Measurements from ENCODE around the gene SLC25A4. TPM values are rescaled to one million over a fixed set of nuclear protein-coding genes. Genes with fewer than 3 reads are reported as not detected.

SLC25A4 gene
- total and polyA plus RNA-seq, 2 donors (not counting 3 experiments of a cell fraction or from before 2014, with no cell fraction given) = 13.5 to 13.7 TPM

GRCh38 chr4:185124006-185124405, 19.1 kb upstream of the SLC25A4 start:
- DNase-seq (ENCODE audit: low read depth, low spot score) = no peak
- no peaks in the 10 kb centered on the region for H3K9me3 ChIP-seq (replicated peaks; ENCODE audit: control insufficient read depth, insufficient read depth, low read length)
- TF ChIP-seq POLR2AphosphoS5 (IDR thresholded peaks at IDR 0.05; ENCODE audit: insufficient read depth, low read depth, low read length) = no peak
- TF ChIP-seq POLR2A (IDR thresholded peaks at IDR 0.05; ENCODE audit: low read depth, low read length) = no peak
- no peak for TF ChIP-seq JUN (IDR thresholded peaks at IDR 0.05; ENCODE audit: borderline replicate concordance, insufficient read depth, insufficient read length, low read depth)
- no peak for TF ChIP-seq CTCF (IDR thresholded peaks at IDR 0.05; ENCODE audit: extremely low read depth in 1 of 2, insufficient read depth in 1 of 2, low read depth in 1 of 2, low read length in 2 of 2)
- TF ChIP-seq, protein P1, sequence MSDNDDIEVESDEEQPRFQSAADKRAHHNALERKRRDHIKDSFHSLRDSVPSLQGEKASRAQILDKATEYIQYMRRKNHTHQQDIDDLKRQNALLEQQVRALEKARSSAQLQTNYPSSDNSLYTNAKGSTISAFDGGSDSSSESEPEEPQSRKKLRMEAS (IDR thresholded peaks at IDR 0.05; ENCODE audit: insufficient read depth, insufficient read length) = no peak
- no peak for TF ChIP-seq FOS (IDR thresholded peaks at IDR 0.05; ENCODE audit: borderline replicate concordance, insufficient read depth, low read length)
- no peak for TF ChIP-seq EZH2 (IDR thresholded peaks at IDR 0.05; ENCODE audit: borderline replicate concordance, low read depth, low read length, severe bottlenecking)
- TF ChIP-seq GATA2 (IDR thresholded peaks at IDR 0.05; ENCODE audit: insufficient read depth, insufficient read length, low read depth, low read length) = no peak
- TF ChIP-seq MYC (IDR thresholded peaks at IDR 0.05; ENCODE audit: low read depth, low read length) = no peak
- H3K4me3 ChIP-seq (replicated peaks in 1 of 3; ENCODE audit: insufficient read depth in 1 of 3, low read depth in 1 of 3, low read length in 3 of 3) = no peak overlapping the region
- H4K20me1 ChIP-seq (replicated peaks; ENCODE audit: control insufficient read depth, extremely low read depth, insufficient read depth, low read length) = no peaks in the 10 kb centered on the region
- intact Hi-C loops (cut with micrococcal nuclease) (loop anchor here (10.0 kb wide), 1 partner anchor 1619 kb away; the partner anchor contains the start of gene ING2), dilution Hi-C loops (cut with MboI; ENCODE audit: extremely low pct_ligation_motif_present, low sequenced_read_pairs) (no loop called here)
- H3K4me1 ChIP-seq (ENCODE audit: control insufficient read depth, extremely low read depth, insufficient read depth, low read length) = peaks cover 15% of the 10 kb centered on the region
- H3K9ac ChIP-seq (replicated peaks; ENCODE audit: extremely low read depth, insufficient read depth, low read length) = no peak overlapping the region
- H2AFZ ChIP-seq (ENCODE audit: low read depth, low read length) = no peak overlapping the region
- no peaks in the 10 kb centered on the region for H3K79me2 ChIP-seq (ENCODE audit: control insufficient read depth, insufficient read depth, low read length)
- FAIRE-seq = no peak
- no peaks in the 10 kb centered on the region for H3K36me3 ChIP-seq (ENCODE audit: control insufficient read depth in 2 of 2, extremely low read depth in 1 of 2, insufficient read depth in 2 of 2, low read length in 2 of 2)
- H3K9me1 ChIP-seq (replicated peaks; ENCODE audit: control insufficient read depth, extremely low read depth, insufficient read depth, low read length) = no peaks in the 10 kb centered on the region
- BruUV-seq (replicated peaks) = no TSS peak
- POLR2A ChIA-PET = no interaction called here
- no peak overlapping the region for H3K4me2 ChIP-seq (ENCODE audit: insufficient read depth, low read length)
- CTCF ChIA-PET = interaction anchor here (0.8 to 3.1 kb wide), 3 partner anchors 10 to 84 kb away, joined by 3 to 24 read pairs (median 3); partner anchors contain the start of gene SLC25A4
- H3K27me3 ChIP-seq (ENCODE audit: control insufficient read depth in 2 of 2, insufficient read depth in 2 of 2, low read length in 2 of 2) = peaks cover 7 to 9% of the 10 kb centered on the region in 2 experiments
- no peak overlapping the region for H3K27ac ChIP-seq (ENCODE audit: insufficient read depth, low read depth, low read length)

Measured in endothelial cell of umbilical vein (primary cell).